GM12874 (cell line): Measurements from ENCODE around the gene LRCH4.

Experiments used
- CTCF ChIP-seq: IDR thresholded peaks from 2 replicates; pipeline ENCODE4 v1.5.1; 2011; ENCODE audit warnings: low read depth, mild to moderate bottlenecking, control low read depth, low read length, moderate library complexity; ENCODE audit not compliant: insufficient read depth

The LRCH4 gene

GRCh38 chr7:100603726-100604027 is 17.7 kb upstream of the LRCH4 start:
- no peak for TF ChIP-seq CTCF

DNA sequence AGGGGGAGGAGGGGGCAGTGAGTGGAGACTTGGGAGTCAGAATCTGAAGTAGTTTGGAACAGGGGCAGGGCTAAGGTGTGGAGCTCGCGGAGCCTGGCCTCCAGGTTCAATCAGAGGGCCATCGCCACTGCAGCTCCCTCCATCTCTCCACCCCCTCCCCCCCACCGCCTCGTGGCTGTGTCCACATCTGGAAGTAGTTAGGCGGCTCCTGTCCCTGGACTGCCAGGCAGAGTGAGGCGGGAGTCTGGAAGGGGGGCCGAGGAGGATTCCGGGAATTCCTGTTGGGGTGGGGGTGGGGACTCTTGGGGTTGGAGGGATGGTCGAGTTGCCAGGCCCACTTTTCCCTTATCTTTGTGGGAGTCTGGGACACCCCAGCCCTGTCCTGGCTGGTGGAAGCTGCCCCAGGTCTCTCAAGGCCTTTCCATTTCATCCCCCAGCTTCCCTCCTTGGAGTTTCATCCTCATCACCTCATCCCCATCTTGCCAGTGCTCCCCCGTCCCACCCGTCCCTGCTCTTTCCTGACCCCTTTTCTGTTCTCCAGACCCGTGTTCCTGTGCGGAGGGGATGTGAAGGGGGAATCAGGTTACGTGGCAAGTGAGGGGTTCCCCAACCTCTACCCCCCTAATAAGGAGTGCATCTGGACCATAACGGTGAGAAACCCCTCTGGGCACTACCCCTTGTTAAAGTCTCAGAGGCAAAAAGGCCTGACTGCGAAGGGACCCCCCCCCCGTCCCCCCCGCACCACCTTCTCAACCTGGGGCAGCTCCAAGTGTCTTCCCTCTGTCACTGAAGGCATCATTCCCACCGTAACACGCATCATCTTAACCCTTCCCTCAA is 17.2 kb upstream of the LRCH4 start:
- no peak for TF ChIP-seq CTCF

DNA sequence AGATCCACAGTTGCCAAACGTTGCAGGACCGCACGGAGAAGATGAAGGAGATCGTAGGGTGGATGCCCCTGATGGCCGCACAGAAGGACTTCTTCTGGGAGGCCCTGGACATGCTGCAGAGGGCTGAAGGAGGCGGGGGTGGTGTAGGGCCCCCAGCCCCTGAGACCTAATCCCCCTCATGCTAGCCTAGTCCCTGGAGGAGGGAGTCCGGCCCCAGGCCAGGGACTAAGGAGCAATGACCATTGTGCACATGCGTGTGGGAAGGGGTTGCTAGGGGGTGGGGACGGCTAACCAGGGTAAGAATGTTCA is 14.8 kb upstream of the LRCH4 start:
- no peak for TF ChIP-seq CTCF

- TF ChIP-seq CTCF, result peak; percentile 16; the same call in 1 of the 2 replicates
These were observed 14.2 kb upstream of the LRCH4 start for GRCh38 chr7:100599911-100600729.

DNA sequence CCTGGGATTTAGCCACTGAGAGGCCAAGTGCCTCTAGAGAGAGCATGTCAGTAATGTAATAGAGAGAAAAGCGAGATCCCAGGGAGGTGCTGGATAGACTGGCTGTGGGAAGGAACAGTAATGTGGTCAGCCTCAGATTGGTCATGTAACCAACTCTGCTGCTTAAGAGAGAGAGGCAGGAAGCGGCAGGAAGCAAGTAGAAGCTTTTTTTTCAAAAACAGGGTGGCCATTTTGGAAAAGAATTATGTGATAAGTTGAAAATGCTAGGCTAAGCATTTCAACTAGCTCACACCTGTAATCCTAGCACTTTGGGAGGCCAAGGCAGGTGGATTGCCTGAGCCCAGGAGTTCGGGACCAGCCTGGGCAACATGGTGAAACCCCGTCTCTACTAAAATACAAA is 12.5 kb upstream of the LRCH4 start:
- TF ChIP-seq CTCF, result no peak

- TF ChIP-seq CTCF, result no peak
These were observed 9.3 kb upstream of the LRCH4 start for GRCh38 chr7:100595188-100595587.

DNA sequence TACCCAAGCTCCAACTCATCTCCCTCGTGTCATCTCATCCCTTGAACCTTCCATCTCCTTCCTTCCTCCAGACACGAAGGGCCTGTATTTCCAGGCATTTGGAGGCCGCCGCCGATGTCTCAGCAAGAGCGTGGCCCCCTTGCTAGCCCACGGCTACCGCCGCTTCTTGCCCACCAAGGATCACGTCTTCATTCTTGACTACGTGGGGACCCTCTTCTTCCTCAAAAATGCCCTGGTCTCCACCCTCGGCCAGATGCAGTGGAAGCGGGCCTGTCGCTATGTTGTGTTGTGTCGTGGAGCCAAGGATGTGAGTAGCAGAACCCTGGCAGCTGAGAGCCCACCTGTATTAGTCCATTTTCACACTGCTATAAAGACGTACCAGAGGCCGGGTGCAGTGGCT is 5.7 kb upstream of the LRCH4 start:
- TF ChIP-seq CTCF, result no peak
